Measurements from ENCODE around the gene XXYLT1. TPM values are rescaled to one million over a fixed set of nuclear protein-coding genes. Genes with fewer than 3 reads are reported as not detected.

Gene XXYLT1
- total and polyA plus RNA-seq, 2 of the 8 experiments (the other 6 are each of a cell fraction or from before 2014, with no cell fraction given), result 18.9 to 23.8 TPM

DNA sequence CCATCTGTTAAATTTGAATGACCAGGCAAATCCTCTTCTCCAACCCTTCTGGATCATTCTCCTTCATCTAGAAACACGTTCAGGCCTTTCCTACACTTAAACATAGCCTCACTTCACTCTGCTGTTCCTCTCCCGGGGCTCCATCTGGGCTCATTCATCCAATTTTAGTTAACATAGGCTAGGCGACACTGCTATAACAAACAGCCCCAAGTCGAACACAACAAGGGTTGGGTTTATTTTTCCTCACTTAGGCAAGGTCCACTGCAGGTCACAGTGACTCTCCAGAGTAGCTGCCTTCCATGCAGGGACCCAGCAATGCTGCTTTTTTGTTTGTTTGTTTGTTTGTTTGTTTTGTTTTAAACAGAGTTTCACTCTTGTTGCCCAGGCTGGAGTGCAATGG is 250.8 kb downstream of the XXYLT1 start (continued):
- TF ChIP-seq KDM4A (IDR thresholded peaks at IDR 0.05; ENCODE audit: low read depth, low read length, severe bottlenecking) (no peak), YY1 (IDR thresholded peaks at IDR 0.05; ENCODE audit: low read depth, low read length) (no peak), SAP30 (IDR thresholded peaks at IDR 0.05; ENCODE audit: insufficient read depth, insufficient replicate concordance, low read length) (no peak), CHD2 (IDR thresholded peaks at IDR 0.05; ENCODE audit: low read length) (no peak)
- TF ChIP-seq, protein P1, sequence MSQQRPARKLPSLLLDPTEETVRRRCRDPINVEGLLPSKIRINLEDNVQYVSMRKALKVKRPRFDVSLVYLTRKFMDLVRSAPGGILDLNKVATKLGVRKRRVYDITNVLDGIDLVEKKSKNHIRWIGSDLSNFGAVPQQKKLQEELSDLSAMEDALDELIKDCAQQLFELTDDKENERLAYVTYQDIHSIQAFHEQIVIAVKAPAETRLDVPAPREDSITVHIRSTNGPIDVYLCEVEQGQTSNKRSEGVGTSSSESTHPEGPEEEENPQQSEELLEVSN (IDR thresholded peaks at IDR 0.05), result no peak
- TF ChIP-seq, protein P2, sequence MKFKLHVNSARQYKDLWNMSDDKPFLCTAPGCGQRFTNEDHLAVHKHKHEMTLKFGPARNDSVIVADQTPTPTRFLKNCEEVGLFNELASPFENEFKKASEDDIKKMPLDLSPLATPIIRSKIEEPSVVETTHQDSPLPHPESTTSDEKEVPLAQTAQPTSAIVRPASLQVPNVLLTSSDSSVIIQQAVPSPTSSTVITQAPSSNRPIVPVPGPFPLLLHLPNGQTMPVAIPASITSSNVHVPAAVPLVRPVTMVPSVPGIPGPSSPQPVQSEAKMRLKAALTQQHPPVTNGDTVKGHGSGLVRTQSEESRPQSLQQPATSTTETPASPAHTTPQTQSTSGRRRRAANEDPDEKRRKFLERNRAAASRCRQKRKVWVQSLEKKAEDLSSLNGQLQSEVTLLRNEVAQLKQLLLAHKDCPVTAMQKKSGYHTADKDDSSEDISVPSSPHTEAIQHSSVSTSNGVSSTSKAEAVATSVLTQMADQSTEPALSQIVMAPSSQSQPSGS (IDR thresholded peaks at IDR 0.05; ENCODE audit: low read length), result no peak
